H4 (cell line): ENCODE measurements around the gene MAP3K5. TPM values are rescaled to one million over a fixed set of nuclear protein-coding genes. Genes with fewer than 3 reads are reported as not detected.
"Not testable (repeated sequence)": the region's sequence is repeated elsewhere in the genome, so short reads cannot be mapped to it uniquely, and the experiment has no call there.

Experiments used
- DNase-seq: peaks from one replicate; pipeline ENCODE4 v3.0.0-alpha.2; 2015; ENCODE audit warnings: low spot score
- total RNA-seq: library from RNA; depleted of rRNA; stranded (reverse); fragments of >200 nt; shearing (Covaris generic); gene quantifications from 2 replicates; pipeline ENCODE4 v1.2.3, GENCODE V29; 2014

Gene MAP3K5
- total RNA-seq, 1 experiment from 2014 or later = 2.1 TPM

DNA sequence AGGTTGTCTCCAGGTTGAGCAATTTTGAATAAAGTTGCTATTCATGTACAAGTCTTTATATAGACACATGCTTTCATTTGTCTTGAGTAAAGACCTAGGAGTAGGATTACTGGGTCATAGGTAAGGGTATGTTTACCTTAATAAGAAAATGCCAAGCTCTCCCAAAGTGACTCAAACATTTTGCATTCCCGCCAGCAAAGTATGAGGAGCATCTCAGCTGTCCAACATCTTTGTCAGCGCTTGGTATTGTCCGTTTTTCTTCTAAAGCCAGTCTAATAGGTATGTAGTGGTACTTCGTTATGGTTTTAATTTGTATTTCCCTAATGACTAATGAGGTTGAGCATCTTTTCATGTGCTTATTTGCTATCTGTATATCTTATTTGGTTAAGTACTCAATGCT is 67.2 kb downstream of the MAP3K5 start:
- DNase-seq = no peak

DNA sequence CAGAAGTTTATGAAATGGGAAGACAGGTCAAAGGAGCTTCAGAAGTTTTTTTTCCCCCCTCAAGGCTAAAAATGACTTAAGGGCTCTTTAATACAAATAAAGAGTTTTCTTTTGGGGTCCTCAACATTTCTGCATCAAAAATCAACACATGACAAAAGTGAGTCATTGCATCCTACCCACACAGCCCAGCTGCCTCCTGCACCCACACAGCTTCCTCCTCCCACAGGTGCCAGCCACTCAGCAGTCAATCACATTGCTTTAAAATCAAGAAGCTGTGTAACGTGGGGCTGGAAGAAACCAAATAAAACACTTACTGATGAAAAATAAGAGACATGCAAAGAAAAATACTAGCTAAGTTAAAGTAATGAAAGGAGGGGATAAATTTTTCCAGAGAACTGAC is 68.5 kb downstream of the MAP3K5 start:
- no peak for DNase-seq

DNA sequence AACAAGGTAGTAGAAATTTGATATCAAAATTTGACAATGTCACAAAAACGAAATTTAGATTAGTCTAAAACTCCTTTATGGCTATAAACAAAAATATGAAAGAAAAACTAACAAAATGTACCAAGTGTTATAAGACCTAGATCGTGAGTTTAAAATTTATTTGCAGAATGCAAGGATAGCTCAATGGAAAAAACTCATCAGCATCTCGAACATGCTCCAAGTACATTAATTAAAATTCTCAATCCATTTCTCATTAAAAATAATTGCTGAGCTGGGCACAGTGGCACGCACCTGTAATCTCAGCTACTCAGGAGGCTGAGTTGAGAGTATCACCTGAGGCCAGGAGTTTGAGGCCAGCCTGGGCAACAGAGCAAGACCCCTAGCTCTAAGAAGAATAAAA is 70.8 kb downstream of the MAP3K5 start:
- no peak for DNase-seq

DNA sequence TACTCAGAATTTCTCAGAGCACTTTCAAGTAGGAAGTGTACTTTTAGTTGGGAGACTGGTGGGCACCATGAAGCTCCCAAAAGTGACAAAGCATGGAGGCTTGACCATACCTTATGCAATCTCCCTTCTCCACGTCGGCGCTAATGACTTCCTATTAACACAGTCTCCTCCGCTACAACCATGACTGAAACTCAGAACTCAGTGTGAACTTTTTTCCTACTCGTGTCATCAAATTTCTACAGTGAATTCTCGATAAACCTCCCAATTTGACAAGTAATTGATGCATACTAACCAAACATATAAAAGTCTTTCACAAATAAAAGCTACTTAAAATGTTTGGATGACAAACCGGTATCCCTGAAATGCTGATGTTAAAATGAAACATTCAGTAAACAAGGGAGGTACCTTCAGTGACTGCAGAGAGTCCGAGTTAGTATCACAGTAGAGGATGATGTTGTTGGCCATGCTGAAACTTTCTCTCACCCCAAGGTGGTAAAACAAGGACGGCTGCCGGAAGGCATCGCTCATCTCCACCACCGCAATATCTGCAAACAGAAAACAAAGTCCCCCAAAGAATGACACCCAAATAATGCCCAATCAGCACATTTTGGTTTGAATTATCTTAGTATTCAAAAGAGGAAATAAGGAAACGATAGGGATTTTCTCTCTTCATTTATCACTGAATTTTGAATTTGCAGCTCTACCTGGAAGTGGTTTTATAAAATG is 72.1 kb downstream of the MAP3K5 start:
- DNase-seq = no peak

DNA sequence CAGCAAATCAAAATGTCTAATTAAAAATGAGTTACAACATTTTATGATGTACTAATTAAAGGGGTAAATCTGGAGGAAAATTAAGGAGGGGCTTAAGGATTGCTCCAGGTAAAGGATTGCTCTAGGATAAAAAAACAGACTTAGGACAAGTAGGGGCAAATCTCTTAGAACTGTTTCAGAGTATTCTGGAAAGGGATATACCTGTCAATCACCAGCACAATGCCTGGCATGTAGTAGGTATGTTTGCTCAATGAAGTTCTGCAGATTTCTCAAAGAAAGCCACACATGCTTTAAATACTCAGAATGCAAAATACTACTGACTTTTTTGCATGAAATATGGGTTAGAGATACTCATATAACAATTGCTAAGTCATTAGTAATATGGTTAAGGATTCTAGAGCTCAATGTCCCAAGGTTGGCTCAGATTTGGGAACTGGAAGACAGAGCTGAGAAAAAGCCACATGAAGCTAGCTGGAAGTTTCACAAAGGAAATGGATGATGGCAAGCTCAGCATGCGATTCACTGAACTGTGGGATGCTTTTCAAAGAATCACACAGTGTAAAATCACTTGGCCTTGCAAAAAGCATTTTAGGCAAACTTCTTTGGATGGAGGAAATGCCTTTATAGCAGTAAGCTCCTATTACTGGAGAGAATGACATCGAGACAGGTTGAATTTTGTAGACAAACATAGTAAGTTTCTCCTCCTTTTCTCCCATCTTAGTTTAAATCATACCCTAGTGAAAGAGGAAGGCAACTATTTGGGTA is 72.8 kb downstream of the MAP3K5 start:
- DNase-seq = no peak

DNA sequence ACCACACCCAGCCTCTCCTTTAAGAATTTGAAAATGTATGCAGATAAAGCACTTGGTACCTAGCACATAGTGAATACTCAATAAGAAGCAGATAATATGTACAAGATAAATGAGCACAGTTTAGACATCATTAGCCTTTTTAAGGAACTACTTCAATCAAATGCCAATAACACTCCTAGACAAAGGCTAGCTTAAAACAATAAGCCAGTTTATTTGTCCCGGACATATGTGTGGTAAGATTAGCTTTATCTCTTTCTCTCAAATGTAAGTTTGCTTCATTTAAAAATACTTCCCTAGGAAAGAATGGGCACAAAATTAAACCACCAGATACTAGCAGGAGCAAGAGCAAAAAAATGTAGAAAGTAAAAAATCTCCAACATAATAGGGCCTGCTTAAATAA is 73.8 kb downstream of the MAP3K5 start:
- DNase-seq = no peak

DNA sequence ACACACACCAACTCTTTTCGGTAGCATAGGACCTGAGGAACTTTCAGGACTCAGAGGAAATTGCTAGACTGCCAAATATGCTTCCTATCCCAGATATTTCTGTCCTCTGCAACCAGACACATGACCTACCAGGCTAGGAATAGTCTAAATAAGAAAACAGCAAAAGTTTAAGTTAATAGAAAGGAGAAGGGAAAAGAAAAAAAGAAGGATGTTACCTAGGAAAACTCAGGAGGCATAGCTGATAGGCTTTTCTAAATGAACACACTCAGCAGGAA is 74.6 kb downstream of the MAP3K5 start:
- DNase-seq = no peak

DNA sequence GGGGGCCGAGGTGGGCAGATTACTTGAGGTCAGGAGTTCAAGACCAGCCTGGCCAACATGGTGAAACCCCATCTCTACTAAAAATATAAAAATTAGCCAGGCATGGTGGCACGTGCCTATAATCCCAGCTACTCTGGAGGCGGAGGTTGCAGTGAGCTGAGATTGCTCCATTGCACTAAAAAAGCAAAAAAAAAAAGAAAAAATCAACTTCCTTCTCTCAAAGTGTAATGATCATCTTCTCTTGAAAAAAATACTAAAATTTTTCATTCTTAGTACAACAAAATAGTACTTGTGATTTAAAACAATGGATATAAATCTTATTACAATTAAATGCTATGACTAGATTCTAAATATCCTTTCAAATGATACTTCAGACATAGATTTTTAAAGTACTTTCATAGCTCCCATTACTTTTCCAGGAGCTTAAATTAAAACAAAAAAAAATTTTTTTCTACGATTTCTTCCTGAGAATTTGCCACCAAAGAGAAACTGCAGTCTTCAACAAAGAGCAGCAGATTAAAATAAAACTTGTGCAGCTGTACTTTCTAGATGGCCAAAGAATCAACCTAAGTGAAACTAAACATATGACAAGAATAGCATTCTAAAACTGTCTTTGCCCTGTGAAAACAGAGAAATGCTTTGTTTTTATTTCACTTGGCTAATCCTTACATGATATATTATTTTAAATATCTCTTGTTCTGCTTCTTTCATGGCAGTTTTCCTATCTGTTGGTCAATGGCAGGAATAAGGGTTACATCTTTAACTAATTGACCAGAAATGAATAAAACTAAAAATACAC is 75.2 kb downstream of the MAP3K5 start:
- no peak for DNase-seq

DNA sequence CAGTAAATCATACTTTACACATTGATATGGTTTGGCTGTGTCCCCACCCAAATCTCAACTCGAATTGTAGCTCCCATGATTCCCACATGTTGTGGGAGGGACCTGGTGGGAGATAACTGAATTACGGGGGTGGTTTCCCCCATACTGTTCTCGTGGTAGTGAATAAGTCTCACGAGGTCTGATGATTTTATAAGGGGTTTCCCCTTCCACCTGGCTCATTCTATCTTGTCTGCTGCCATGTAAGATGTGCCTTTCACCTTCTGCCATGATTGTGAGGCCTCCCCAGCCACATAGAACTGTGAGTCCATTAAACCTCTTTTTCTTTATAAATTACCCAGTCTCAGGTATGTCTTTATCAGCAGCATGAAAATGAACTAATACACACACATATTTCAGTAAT is 79.6 kb downstream of the MAP3K5 start:
- not testable (repeated sequence) for DNase-seq

DNA sequence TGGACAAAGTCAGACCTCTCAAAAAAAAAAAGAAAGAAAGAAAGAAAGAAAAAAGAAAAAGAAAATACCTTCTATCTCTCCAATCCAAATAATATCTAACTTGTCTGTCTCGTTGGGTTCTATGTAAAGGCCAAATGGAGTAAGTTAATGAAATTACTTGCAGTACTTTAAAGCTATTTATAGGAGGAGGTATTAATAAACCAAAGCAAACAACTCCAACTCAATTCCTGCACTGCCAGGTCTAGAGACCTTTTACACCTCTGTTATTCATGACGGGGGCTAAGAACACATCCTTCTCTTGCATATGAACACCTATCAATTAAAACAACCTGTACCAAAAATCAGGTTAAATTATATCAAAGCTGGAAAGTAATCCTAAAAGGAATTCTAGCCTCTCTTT is 80.6 kb downstream of the MAP3K5 start:
- no peak for DNase-seq

DNA sequence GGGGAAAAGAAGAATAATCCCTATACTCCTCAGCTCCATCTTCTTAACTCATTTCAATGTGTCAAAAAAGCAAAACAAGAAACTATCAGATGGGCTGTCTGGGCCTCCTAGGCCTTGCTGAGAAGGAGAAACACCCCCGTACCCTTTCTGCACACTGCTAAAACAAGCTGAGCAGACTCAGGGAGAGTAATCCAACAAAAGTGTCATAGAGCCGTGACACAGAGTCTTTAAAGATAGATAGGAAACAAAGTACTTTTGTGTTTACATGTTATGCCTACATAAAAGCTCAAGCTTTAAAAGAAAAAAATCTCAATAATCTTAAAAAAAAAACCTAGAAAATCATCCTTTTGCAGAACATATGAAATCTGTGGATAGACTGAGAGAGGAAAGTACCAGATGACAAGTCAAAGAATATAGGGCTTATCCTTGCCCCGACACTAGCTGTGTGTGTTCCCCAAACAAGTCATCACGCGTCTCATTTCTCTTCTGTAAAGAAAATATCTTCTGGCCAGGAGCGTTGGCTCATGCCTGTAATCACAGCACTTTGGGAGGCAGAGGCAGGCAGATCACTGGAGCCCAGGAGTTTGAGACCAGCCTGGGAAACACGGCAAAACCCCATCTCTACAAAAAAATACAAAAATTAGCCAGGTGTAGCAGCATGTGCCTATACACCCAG is 81.3 kb downstream of the MAP3K5 start:
- no peak for DNase-seq

DNA sequence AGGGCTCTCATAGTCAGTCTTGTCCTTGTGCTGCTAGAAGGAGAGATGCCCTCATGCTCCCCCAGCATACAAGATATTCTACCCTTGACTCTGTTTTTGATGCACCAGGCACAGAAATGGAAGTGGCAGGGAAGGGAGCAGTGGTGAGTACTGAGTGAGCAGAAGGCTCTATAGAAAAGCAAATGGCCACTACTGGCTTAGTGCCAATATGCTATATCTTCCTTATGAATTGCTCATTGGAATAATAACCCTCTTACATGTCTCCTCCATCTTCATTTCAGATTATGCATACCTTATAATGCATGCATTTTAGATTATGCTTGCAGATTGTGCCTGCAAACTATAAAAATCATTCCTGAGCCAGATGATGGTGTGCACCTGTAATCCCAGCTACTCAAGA is 82.8 kb downstream of the MAP3K5 start:
- no peak for DNase-seq

DNA sequence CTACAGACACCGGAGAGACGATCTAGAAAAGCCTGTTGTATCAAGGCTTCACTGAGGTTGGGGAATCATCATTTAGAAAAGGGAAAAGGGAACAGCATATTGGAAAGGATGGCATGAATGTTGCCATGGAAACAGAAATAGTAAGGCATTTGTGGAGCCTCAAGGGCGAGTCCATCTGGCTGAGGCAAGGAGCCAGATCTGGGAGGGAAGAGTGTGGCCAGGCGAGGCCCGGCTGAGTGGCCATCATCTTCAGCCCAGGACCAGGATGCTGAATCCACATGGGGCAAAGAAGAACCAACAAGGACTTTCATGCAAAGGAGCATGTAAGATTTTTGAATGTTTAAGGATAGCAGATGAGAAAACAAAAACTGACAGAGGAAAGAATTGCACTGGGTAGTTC is 85.8 kb downstream of the MAP3K5 start:
- no peak for DNase-seq

DNA sequence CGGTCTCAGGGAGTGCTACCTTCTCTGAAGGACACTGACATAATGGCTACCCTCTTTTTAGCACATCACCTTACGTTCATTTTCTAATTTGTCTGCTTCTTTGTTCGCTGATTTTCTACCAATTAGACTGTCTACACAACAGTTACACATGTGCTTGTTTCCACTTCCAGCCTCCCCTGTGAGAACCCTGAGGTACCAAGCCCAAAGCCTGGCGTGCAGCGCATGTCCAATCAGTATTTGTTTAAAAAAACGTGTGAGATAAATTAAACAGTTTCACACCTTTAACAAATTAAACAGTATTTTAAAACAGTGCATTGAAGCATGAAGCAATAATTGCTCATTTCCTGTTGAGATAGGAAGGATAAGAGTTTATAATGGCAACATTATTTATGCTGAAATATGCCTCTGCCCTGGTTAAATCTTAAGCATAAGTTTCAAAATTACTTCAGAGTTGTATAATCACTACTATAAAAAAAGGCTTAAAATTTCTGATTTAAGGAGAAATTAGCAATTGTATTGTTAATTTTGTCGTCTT is 88.9 kb downstream of the MAP3K5 start:
- DNase-seq = no peak

DNA sequence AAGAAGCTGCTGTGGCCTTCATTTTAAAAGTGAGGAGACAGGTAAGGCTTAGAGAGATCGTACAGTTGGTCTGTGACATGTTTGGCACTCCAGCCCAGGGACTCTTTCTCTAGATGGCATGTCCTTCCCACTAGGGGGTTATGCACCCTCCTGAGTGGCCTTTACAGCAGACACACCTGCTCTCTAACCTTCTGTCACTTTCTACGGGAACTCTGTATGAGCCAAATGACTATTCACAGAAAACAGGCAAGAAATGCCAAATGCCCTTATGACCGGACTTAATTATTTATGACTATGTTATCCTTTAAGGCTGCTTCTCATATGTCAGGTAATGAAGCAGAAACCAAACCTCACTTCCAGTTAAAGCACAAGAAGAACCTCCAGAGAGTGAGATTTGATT is 91.2 kb downstream of the MAP3K5 start:
- DNase-seq = no peak

DNA sequence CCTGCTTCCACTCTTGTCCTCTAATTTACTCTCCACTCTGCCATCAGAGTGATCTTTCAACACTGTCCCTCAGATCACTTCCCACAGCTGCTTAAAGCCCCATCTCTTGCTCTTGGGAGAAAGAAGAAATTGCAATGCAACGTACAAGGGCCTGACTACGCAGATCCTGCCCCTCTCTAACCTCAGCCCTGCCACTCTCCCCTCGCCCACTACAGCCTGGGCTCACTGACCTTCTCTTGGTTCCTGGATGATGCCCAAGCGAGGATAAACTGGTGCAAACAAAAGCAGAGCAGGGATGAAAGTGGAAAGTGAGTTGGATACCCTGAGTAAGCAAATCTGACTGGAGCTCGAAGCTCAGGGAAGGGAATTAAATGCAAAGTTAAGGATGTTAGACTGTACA is 92.9 kb downstream of the MAP3K5 start:
- DNase-seq = no peak

DNA sequence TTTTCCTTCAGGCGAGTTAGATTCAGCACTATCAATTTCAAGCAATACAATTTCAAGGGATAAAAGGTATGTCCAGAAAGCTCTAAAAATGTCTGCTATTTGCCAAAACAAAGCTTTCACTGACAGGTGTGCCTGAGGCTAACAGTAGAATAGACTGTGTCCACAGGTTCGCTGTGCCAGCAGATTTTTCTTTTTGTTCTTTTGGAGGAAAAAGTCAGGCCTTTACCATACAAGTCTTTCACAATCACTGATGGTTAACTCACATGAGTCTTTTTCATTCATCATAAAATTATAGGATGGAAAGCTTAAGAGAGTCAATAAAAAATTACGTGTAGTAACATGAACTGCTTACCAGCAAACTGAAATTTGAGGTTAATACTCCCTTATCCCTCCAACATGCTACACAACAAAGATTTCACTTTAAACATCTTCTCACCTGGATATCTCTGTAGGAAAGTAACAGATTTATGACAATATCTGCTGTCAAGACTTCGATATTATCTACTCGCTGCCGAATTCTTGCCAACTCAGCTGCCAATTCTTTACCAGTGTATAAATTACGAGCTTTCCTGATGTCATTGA is 95.4 kb downstream of the MAP3K5 start:
- DNase-seq = no peak

DNA sequence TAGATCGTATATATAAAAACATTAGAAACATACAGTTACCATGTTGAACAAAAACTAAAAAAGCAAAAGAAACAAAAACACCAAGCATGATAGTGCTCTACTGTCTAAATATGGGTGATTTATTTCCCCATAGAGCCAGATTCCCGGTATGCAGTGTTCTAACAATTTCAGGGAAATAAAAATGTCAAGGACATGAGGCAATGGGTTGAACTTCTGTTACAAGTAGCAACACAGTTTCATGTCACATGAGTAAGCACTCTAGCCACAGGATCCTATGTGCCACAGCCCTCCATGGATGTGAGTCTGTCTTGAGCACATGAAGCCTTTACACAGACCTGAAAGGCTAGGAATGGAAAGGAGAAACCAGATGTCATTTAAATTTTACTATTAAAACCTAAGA is 96.0 kb downstream of the MAP3K5 start:
- DNase-seq = no peak

DNA sequence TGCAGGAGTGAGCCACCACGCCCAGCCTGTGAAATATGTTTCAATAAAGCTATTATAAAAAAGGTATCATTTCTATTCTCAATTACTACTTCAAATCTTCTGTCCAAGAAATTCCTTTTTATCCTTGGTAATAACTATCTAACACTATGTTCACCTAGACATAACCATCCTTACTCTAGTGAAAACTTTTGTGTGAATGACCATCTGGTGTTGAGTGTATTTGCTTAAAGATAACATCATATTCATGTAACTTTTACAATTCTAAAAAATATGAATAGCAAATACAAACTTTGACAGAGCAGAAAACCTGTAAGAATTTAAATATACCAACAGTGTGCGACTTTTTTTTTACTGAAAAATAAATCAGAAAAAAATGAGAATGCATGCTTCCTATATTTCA is 96.9 kb downstream of the MAP3K5 start:
- DNase-seq = no peak

DNA sequence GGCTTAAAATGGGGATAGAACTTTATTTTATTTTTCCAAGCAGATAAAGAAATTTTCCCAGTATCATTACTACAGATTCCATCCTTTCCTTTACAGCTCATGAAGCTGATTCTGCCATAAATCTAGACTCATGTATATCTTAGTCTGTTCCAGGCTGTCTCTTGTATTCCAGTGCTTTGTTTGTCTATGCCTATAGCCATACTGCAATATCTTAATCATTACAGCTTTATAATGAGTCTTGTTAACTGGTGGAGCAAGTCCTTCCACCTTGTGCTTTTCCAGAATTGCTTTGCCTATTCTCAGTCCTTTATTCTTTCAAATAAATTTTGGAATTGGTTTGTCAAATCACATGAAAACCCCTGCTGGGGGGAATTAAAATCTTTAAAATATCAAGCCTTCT is 99.2 kb downstream of the MAP3K5 start:
- no peak for DNase-seq

DNA sequence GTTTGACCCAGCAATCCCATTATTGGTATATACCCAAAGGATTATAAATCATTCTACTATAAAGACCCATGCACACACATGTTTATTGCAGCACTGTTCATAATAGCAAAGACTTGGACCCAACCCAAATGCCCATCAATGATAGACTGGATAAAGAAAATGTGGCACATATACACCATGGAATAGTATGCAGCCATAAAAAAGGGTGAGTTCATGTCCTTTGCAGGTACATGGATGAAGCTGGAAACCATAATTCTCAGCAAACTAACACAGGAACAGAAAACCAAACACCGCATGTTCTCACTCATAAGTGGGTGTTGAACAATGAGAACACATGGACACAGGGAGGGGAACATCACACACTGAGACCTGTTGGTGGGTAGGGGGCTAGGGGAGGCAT is 104.4 kb downstream of the MAP3K5 start:
- DNase-seq = not testable (repeated sequence)
